ENCODE measurements around the gene ARIH2.

The ARIH2 gene

DNA sequence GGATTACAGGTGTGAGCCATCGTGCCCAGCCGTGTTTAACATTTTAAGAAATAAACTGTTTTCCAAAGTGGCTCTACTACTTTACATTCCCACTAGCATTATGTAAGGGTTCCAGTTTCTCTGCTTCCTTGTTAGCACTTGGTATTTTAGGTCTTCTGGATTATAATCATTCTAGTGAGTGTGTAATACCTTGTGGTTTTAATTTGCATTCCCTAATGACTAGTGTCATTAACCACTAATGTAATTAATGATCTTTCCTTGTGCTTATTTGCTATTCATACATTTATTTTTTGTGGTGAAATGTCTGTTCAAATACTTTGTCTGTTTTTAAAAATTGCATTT is 30.7 kb downstream of the ARIH2 start:
- H3K4me3 ChIP-seq (ENCODE audit: low read length in 2 of 2): no peak overlapping the region
- no peaks in the 10 kb centered on the region for H3K27me3 ChIP-seq (ENCODE audit: control insufficient read depth in 2 of 2, insufficient read depth in 2 of 2, low read length in 2 of 2)
- no peak overlapping the region for H3K27ac ChIP-seq (ENCODE audit: low read depth in 2 of 2, low read length in 2 of 2)
- H3K4me1 ChIP-seq (ENCODE audit: control insufficient read depth in 2 of 2, insufficient read depth in 2 of 2, low read length in 2 of 2): peaks cover 0 to 2% of the 10 kb centered on the region in 2 donors
- H3K36me3 ChIP-seq (ENCODE audit: control insufficient read depth in 2 of 2, insufficient read depth in 2 of 2, low read length in 2 of 2): peaks cover 5 to 7% of the 10 kb centered on the region in 2 donors
- no peak overlapping the region for H3K9ac ChIP-seq (ENCODE audit: low read depth in 1 of 2, low read length in 2 of 2)
- H3K9me3 ChIP-seq (ENCODE audit: control insufficient read depth in 2 of 2, low read length in 2 of 2): no peaks in the 10 kb centered on the region

DNA sequence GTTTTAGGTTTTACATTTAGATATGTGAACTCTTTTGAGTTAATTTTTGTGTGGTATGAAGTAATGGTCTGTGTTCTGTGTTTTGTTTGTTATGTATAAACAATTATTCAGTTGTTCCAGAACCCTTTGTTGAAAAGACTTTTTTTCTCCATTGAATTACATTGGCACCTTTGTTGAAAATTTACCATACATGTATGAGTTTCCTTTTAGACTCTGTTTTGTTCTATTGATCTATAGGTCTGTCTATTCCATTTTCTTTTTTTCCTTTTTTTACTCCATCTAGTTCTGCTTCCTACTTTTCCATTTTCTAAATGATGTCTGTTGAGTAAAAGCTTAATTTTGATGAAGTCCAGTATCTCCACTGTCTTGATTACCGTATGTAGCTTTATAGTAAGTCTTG is 31.4 kb downstream of the ARIH2 start:
- Histone ChIP-seq H3K27ac (ENCODE audit: low read depth in 2 of 2, low read length in 2 of 2) (no peak overlapping the region), H3K9me3 (ENCODE audit: control insufficient read depth in 2 of 2, low read length in 2 of 2) (no peaks in the 10 kb centered on the region), H3K4me3 (ENCODE audit: low read length in 2 of 2) (no peak overlapping the region), H3K36me3 (ENCODE audit: control insufficient read depth in 2 of 2, insufficient read depth in 2 of 2, low read length in 2 of 2) (peaks cover 0 to 7% of the 10 kb centered on the region in 2 donors), H3K27me3 (ENCODE audit: control insufficient read depth in 2 of 2, insufficient read depth in 2 of 2, low read length in 2 of 2) (no peaks in the 10 kb centered on the region), H3K4me1 (ENCODE audit: control insufficient read depth in 2 of 2, insufficient read depth in 2 of 2, low read length in 2 of 2) (peaks cover 0 to 2% of the 10 kb centered on the region in 2 donors), H3K9ac (ENCODE audit: low read depth in 1 of 2, low read length in 2 of 2) (no peak overlapping the region)

DNA sequence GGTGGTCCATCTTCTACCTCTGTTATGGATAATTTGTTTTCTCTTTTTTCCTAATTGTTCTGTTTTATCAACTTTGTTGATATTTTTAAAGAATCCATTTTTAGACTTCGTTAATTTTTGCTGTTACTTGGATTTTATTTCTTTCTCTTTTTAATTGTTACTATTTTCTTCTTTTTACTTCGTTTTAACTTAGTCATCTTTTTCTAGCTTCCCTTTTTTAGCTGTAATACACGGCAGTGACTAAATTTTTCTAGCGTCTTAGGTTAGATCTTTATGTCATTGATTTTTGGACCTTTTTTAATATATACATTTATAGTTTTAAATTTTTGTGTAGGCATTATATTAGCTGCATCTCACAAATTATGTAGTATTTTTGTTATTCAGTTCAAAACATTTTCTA is 33.1 kb downstream of the ARIH2 start:
- H3K4me3 ChIP-seq (ENCODE audit: low read length in 2 of 2): no peak overlapping the region
- no peaks in the 10 kb centered on the region for H3K27me3 ChIP-seq (ENCODE audit: control insufficient read depth in 2 of 2, insufficient read depth in 2 of 2, low read length in 2 of 2)
- no peak overlapping the region for H3K9ac ChIP-seq (ENCODE audit: low read depth in 1 of 2, low read length in 2 of 2)
- H3K9me3 ChIP-seq (ENCODE audit: control insufficient read depth in 2 of 2, low read length in 2 of 2): no peaks in the 10 kb centered on the region
- H3K4me1 ChIP-seq (ENCODE audit: control insufficient read depth in 2 of 2, insufficient read depth in 2 of 2, low read length in 2 of 2): no peaks in the 10 kb centered on the region
- H3K27ac ChIP-seq (ENCODE audit: low read depth in 2 of 2, low read length in 2 of 2): no peak overlapping the region
- peaks cover 0 to 7% of the 10 kb centered on the region in 2 donors for H3K36me3 ChIP-seq (ENCODE audit: control insufficient read depth in 2 of 2, insufficient read depth in 2 of 2, low read length in 2 of 2)

DNA sequence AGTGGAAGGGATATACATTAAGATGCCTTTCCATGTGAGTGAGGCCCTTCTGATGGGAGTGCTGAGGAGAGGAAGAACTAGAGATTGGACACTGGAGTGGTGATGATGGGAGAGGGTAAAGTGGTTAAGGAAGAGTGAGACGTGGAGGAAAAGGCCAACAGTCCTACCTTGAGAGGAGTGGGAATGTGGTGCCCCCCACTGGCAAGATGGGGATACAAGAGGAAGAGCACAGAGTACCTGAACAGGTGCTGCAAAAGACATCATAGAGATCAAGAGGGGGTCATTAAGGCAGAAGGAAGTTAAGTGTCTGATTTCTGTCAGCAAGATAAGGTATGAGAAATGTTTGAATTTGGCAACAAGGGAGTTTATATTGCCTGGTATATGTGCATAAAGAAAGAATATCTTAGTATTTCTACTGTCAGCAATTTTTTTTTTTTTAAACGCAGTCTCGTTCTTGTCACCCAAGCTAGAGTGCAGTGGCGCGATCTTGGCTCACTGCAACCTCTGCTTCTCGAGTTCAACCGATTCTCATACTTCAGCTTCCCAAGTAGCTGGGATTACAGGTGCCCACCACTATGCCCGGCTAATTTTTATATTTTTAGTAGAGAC is 34.0 kb downstream of the ARIH2 start:
- no peaks in the 10 kb centered on the region for H3K4me1 ChIP-seq (ENCODE audit: control insufficient read depth in 2 of 2, insufficient read depth in 2 of 2, low read length in 2 of 2)
- H3K9ac ChIP-seq (ENCODE audit: low read depth in 1 of 2, low read length in 2 of 2): no peak overlapping the region

DNA sequence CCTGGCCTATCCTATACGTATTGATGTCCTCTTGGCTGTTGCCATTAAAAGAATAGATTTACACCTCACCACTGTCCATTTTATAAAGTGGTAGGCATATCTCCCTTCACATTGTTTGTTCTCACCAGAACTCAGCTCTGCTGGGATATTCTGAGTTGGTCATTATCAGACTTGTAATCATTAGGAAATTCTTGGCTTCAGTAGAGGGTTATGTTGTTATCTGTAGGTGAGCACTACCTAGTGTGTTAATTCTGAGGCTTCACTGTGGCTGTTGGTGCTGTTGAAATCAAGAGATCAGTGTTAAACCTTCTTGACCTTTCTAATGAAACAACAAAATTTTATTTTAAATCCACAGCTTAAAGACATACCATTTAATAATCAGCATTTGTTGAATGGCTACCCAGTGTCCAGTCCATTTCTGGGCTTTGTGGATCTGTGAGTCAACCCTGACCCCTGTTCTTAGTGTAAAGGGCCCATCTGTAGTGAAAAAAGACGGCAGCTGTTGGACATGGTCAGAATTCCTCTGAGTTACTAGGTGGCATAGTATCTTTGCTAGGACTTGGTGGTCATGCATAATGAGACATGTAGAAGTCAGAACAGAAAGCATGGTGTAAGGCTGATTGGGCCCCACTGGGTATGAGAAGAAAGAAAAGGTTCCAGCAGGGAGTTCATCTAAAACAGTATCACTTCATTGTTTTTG is 38.5 kb downstream of the ARIH2 start:
- H3K4me3 ChIP-seq (ENCODE audit: low read length in 2 of 2): no peak overlapping the region
- no peak overlapping the region for H3K9ac ChIP-seq (ENCODE audit: low read depth in 1 of 2, low read length in 2 of 2)
- no peaks in the 10 kb centered on the region for H3K4me1 ChIP-seq (ENCODE audit: control insufficient read depth in 2 of 2, insufficient read depth in 2 of 2, low read length in 2 of 2)
- H3K36me3 ChIP-seq (ENCODE audit: control insufficient read depth in 2 of 2, insufficient read depth in 2 of 2, low read length in 2 of 2): peaks cover 4 to 18% of the 10 kb centered on the region in 2 donors
- H3K9me3 ChIP-seq (ENCODE audit: control insufficient read depth in 2 of 2, low read length in 2 of 2): no peaks in the 10 kb centered on the region
- H3K27ac ChIP-seq (ENCODE audit: low read depth in 2 of 2, low read length in 2 of 2): no peak overlapping the region
- H3K27me3 ChIP-seq (ENCODE audit: control insufficient read depth in 2 of 2, insufficient read depth in 2 of 2, low read length in 2 of 2): no peaks in the 10 kb centered on the region

More for the DNA sequence above, 34.0 kb downstream of the ARIH2 start:
- Histone ChIP-seq H3K36me3 (ENCODE audit: control insufficient read depth in 2 of 2, insufficient read depth in 2 of 2, low read length in 2 of 2) (peaks cover 0 to 7% of the 10 kb centered on the region in 2 donors), H3K4me3 (ENCODE audit: low read length in 2 of 2) (no peak overlapping the region), H3K27ac (ENCODE audit: low read depth in 2 of 2, low read length in 2 of 2) (no peak overlapping the region), H3K27me3 (ENCODE audit: control insufficient read depth in 2 of 2, insufficient read depth in 2 of 2, low read length in 2 of 2) (no peaks in the 10 kb centered on the region), H3K9me3 (ENCODE audit: control insufficient read depth in 2 of 2, low read length in 2 of 2) (no peaks in the 10 kb centered on the region)

DNA sequence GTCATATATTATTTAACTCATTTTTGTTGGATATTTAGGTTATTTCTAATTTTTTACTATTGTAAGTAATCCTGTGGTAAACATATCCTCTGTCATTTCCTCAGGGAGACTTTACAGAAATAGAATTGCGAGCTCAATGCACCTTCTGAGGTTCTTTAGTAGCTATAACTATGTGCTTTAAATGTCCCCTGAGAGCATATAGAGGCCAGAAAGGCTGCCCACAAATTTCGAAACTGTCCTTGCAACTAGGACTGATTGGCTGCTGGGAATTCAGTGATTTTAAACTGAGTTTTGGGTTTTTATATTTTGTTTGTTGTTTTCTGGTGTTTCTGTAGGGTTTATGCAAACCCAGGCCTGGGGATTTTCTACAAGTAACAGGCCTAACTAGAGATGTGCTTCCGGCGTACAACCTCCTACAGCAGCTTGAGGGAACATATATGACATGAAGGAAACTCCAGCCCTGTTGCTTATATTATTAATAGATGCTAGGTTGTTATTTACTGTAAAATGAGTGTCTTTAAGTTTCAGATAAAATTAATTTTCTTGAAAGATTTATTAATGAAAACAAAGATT is 42.3 kb downstream of the ARIH2 start:
- peaks cover 14 to 21% of the 10 kb centered on the region in 2 donors for H3K36me3 ChIP-seq (ENCODE audit: control insufficient read depth in 2 of 2, insufficient read depth in 2 of 2, low read length in 2 of 2)
- H3K27ac ChIP-seq (ENCODE audit: low read depth in 2 of 2, low read length in 2 of 2): no peak overlapping the region
- H3K27me3 ChIP-seq (ENCODE audit: control insufficient read depth in 2 of 2, insufficient read depth in 2 of 2, low read length in 2 of 2): no peaks in the 10 kb centered on the region
- H3K9me3 ChIP-seq (ENCODE audit: control insufficient read depth in 2 of 2, low read length in 2 of 2): no peaks in the 10 kb centered on the region
- no peak overlapping the region for H3K9ac ChIP-seq (ENCODE audit: low read depth in 1 of 2, low read length in 2 of 2)
- H3K4me3 ChIP-seq (ENCODE audit: low read length in 2 of 2): no peak overlapping the region
- peaks cover 0 to 7% of the 10 kb centered on the region in 2 donors for H3K4me1 ChIP-seq (ENCODE audit: control insufficient read depth in 2 of 2, insufficient read depth in 2 of 2, low read length in 2 of 2)

DNA sequence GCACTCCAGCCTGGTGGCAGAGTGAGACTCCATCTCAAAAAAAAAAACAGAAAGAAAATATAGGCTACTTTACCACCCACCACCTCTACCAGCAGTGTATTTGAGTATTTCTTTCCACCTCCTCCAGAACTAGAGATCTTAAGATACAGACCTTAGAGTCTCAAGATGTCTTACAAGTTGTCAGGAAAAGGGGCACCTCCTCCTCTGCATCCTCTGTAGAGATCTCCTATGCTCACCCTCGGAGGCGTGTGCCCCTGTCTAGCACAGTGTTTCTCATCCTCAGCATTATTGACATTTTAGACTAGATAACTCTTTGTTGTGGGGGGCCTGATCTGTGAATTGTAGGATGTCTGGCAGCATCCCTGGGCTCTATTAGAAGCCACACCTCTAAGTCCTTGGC is 43.7 kb downstream of the ARIH2 start:
- Histone ChIP-seq H3K27ac (ENCODE audit: low read depth in 2 of 2, low read length in 2 of 2) (no peak overlapping the region), H3K4me3 (ENCODE audit: low read length in 2 of 2) (no peak overlapping the region), H3K9ac (ENCODE audit: low read depth in 1 of 2, low read length in 2 of 2) (no peak overlapping the region), H3K9me3 (ENCODE audit: control insufficient read depth in 2 of 2, low read length in 2 of 2) (no peaks in the 10 kb centered on the region), H3K4me1 (ENCODE audit: control insufficient read depth in 2 of 2, insufficient read depth in 2 of 2, low read length in 2 of 2) (peaks cover 8 to 21% of the 10 kb centered on the region in 2 donors), H3K27me3 (ENCODE audit: control insufficient read depth in 2 of 2, insufficient read depth in 2 of 2, low read length in 2 of 2) (no peaks in the 10 kb centered on the region), H3K36me3 (ENCODE audit: control insufficient read depth in 2 of 2, insufficient read depth in 2 of 2, low read length in 2 of 2) (peaks cover 18 to 28% of the 10 kb centered on the region in 2 donors)

DNA sequence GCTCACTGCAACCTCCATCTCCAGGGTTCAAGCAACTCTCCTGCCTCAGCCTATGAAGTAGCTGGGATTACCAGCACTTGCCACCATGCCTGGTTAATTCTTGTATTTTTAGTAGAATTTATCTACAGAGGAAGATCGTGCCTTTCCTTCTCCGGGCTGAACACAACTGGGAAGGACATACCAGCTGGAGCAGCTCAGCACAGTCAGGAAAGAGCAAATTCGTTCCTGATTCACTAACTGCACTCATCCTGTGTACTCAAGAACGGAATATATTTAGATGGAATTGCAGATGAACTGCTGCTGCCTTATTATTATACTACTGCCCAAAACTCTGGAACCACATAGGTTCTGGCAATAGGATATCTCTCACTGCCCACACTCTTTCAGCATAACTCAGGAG is 44.3 kb downstream of the ARIH2 start:
- Histone ChIP-seq H3K36me3 (ENCODE audit: control insufficient read depth in 2 of 2, insufficient read depth in 2 of 2, low read length in 2 of 2) (peaks cover 22 to 27% of the 10 kb centered on the region in 2 donors), H3K27me3 (ENCODE audit: control insufficient read depth in 2 of 2, insufficient read depth in 2 of 2, low read length in 2 of 2) (no peaks in the 10 kb centered on the region)

DNA sequence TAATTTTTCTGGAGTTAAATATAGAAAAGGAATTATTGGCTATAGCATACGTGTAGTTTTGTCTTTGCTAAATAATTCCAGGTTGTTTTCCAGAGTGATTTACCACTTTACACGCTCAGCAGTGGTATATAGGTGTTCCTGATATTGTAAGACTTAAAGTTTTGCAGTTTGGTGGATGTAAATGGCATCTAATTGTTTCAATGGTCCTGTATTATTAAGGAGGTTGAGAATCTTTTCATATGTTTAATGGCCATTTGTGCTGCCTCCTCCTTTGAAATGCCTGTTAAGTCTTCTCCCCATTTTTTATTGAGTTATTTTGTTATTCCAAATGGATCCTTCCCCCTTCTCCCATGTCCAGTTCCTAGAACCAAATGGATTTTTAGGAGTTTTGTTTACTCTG is 44.9 kb downstream of the ARIH2 start:
- Histone ChIP-seq H3K27ac (ENCODE audit: low read depth in 2 of 2, low read length in 2 of 2) (no peak overlapping the region), H3K27me3 (ENCODE audit: control insufficient read depth in 2 of 2, insufficient read depth in 2 of 2, low read length in 2 of 2) (no peaks in the 10 kb centered on the region), H3K36me3 (ENCODE audit: control insufficient read depth in 2 of 2, insufficient read depth in 2 of 2, low read length in 2 of 2) (peaks cover 27 to 29% of the 10 kb centered on the region in 2 donors), H3K4me1 (ENCODE audit: control insufficient read depth in 2 of 2, insufficient read depth in 2 of 2, low read length in 2 of 2) (peaks cover 8 to 22% of the 10 kb centered on the region in 2 donors), H3K9ac (ENCODE audit: low read depth in 1 of 2, low read length in 2 of 2) (no peak overlapping the region), H3K9me3 (ENCODE audit: control insufficient read depth in 2 of 2, low read length in 2 of 2) (no peaks in the 10 kb centered on the region), H3K4me3 (ENCODE audit: low read length in 2 of 2) (no peak overlapping the region)

More for the DNA sequence above, 44.3 kb downstream of the ARIH2 start:
- Histone ChIP-seq H3K9me3 (ENCODE audit: control insufficient read depth in 2 of 2, low read length in 2 of 2) (no peaks in the 10 kb centered on the region), H3K4me3 (ENCODE audit: low read length in 2 of 2) (no peak overlapping the region), H3K4me1 (ENCODE audit: control insufficient read depth in 2 of 2, insufficient read depth in 2 of 2, low read length in 2 of 2) (peaks cover 8 to 22% of the 10 kb centered on the region in 2 donors), H3K9ac (ENCODE audit: low read depth in 1 of 2, low read length in 2 of 2) (no peak overlapping the region), H3K27ac (ENCODE audit: low read depth in 2 of 2, low read length in 2 of 2) (no peak overlapping the region)

DNA sequence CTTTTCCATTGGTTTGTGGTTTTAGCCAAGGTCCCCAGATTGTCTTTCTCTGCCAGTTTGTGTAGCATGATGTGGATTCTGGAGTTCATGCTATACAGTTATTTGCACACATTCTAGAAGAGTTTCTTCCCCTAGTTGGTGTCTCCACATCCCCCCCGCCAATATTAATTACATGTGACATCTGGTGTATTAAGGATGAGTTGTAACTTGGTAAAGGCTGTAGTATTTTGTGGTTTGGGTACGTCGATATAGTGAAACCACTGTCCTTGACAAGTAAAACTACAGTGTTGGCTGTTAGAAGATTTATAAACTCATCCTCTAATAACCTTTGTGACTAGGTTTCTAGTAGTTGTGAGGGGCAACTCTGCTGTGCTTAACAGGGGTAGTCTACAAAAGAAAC is 47.7 kb downstream of the ARIH2 start:
- Histone ChIP-seq H3K4me3 (ENCODE audit: low read length in 2 of 2) (no peak overlapping the region), H3K9ac (ENCODE audit: low read depth in 1 of 2, low read length in 2 of 2) (peak overlapping the region in 1 of 2 donors; percentile 3), H3K27me3 (ENCODE audit: control insufficient read depth in 2 of 2, insufficient read depth in 2 of 2, low read length in 2 of 2) (no peaks in the 10 kb centered on the region), H3K9me3 (ENCODE audit: control insufficient read depth in 2 of 2, low read length in 2 of 2) (no peaks in the 10 kb centered on the region), H3K4me1 (ENCODE audit: control insufficient read depth in 2 of 2, insufficient read depth in 2 of 2, low read length in 2 of 2) (peaks cover 8 to 22% of the 10 kb centered on the region in 2 donors), H3K36me3 (ENCODE audit: control insufficient read depth in 2 of 2, insufficient read depth in 2 of 2, low read length in 2 of 2) (peaks cover 44 to 46% of the 10 kb centered on the region in 2 donors), H3K27ac (ENCODE audit: low read depth in 2 of 2, low read length in 2 of 2) (peak overlapping the region; percentile 13 to 35)
